Hippocampal formation (tissue), 2 donors: ENCODE data around the gene EIF3L.

ENCODE experiments used
- DNase-seq, 2 donors: peaks; one replicate each; lab custom pipeline; 2025; lab: John Stamatoyannopoulos, UW

Gene EIF3L

GRCh38 chr22:37854946-37855345, 5.7 kb downstream of the EIF3L start:
- no peak for DNase-seq

- no peak for DNase-seq
These were observed 6.2 kb downstream of the EIF3L start for GRCh38 chr22:37855462-37855861.

- no peak for DNase-seq
These were observed 11.7 kb downstream of the EIF3L start for GRCh38 chr22:37860796-37861421.

- DNase-seq, result no peak
These were observed 13.5 kb downstream of the EIF3L start for GRCh38 chr22:37862570-37863325.

GRCh38 chr22:37865510-37865909, 16.3 kb downstream of the EIF3L start:
- no peak for DNase-seq

- no peak for DNase-seq
These were observed 21.1 kb downstream of the EIF3L start for GRCh38 chr22:37870273-37870672.

GRCh38 chr22:37880668-37881440, 31.6 kb downstream of the EIF3L start:
- peak in 1 of 2 donors; percentile 35 for DNase-seq

GRCh38 chr22:37884420-37884819, 35.2 kb downstream of the EIF3L start:
- no peak for DNase-seq

- peak; percentile 44 to 49 for DNase-seq
These were observed 38.6 kb downstream of the EIF3L start for GRCh38 chr22:37887584-37888378.

- no peak for DNase-seq
These were observed 42.7 kb downstream of the EIF3L start for GRCh38 chr22:37891926-37892325.

- peak; percentile 85 to 94 for DNase-seq
These were observed 43.5 kb downstream of the EIF3L start for GRCh38 chr22:37892566-37893335.

- DNase-seq, result no peak
These were observed 44.4 kb downstream of the EIF3L start for GRCh38 chr22:37893583-37893983.

GRCh38 chr22:37894939-37895670, 45.9 kb downstream of the EIF3L start:
- no peak for DNase-seq

- no peak for DNase-seq
These were observed 47.0 kb downstream of the EIF3L start for GRCh38 chr22:37896181-37896592.

GRCh38 chr22:37896939-37897338, 47.7 kb downstream of the EIF3L start:
- DNase-seq, result no peak

- DNase-seq, result no peak
These were observed 48.6 kb downstream of the EIF3L start for GRCh38 chr22:37897807-37898206.

- peak; percentile 58 to 75 for DNase-seq
These were observed 49.4 kb downstream of the EIF3L start for GRCh38 chr22:37898441-37899181.

- no peak for DNase-seq
These were observed 55.6 kb downstream of the EIF3L start for GRCh38 chr22:37904572-37905533.
